HCT116 (cell line): ENCODE results near the gene WDR55. TPM values are rescaled to one million over a fixed set of nuclear protein-coding genes. Genes with fewer than 3 reads are reported as not detected.

Source experiments
- ATAC-seq: fragments of 200-7000 bp; cut with Tn5 transposase; 2 replicates; pipeline ENCODE4 v1.9.1; 2020; ENCODE audit warnings: mild to moderate bottlenecking, moderate library complexity
- BruUV-seq: library from RNA; stranded (reverse); fragments of 400-500 nt; replicated peaks from 2 replicates; lab custom pipeline; 2021; lab: Mats Ljungman, UMichigan
- CTCF ChIA-PET: fragments of 300-600 bp; sonication (Branson Sonifier 250); formaldehyde crosslinking; loops from one replicate; lab custom pipeline; 2021; ENCODE audit warnings: antibody characterized with exemption; lab: Charles Lee
- POLR2A ChIA-PET: fragments of 300-600, 350-600 bp; sonication (Branson Sonifier 250); formaldehyde crosslinking; loops from one replicate; lab custom pipeline; 2021; ENCODE audit warnings: antibody characterized with exemption; lab: Charles Lee
- RAD21 ChIA-PET, 2 experiments: fragments of 300-600 bp; sonication (Branson Sonifier 250); formaldehyde crosslinking; loops; one replicate each; lab custom pipeline; 2023; ENCODE audit warnings: low total read pairs in 2 of 2; ENCODE audit not compliant: uncharacterized antibody in 2 of 2, unreplicated experiment in 2 of 2, low non-redundant PET in 1 of 2; lab: Charles Lee
- DNase-seq: peaks from one replicate; pipeline ENCODE4 v3.0.0-alpha.2; 2010; ENCODE audit warnings: low read depth, low spot score
- H2AFZ ChIP-seq: fragments of 200-600 bp; shearing (Covaris generic), sonication (generic); 2 replicates; pipeline ENCODE4 v1.6.1; 2017; ENCODE audit warnings: low read depth, mixed run types, mixed read lengths, antibody characterized with exemption, low read length; ENCODE audit not compliant: poor library complexity, severe bottlenecking
- H3K27ac ChIP-seq: 2 replicates; pipeline ENCODE4 v1.5.1; 2012; ENCODE audit warnings: low read depth, low read length
- H3K27me3 ChIP-seq: fragments of 200-600 bp; sonication (generic); 2 replicates; pipeline ENCODE4 v1.6.1; 2016; ENCODE audit warnings: mixed run types, low read length, mixed read lengths; ENCODE audit not compliant: insufficient read depth
- H3K36me3 ChIP-seq, 2 experiments: fragments of 200-500 bp in 1 of 2; fragments of 200-600 bp in 1 of 2; sonication (Bioruptor generic) in 1 of 2; sonication (generic) in 1 of 2; 2 replicates each; pipeline versions ENCODE4 v1.5.1 to v1.6.1; 2014 to 2016; ENCODE audit warnings: low read length in 2 of 2, inconsistent platforms in 1 of 2, mixed read lengths in 1 of 2, mixed run types in 1 of 2; ENCODE audit not compliant: insufficient read depth in 2 of 2, control insufficient read depth in 1 of 2
- H3K4me1 ChIP-seq, 2 experiments: fragments of 200-600 bp in 1 of 2; sonication (generic) in 1 of 2; 2 replicates each; pipeline versions ENCODE4 v1.5.1 to v1.6.1; 2012 to 2017; ENCODE audit warnings: low read length in 2 of 2, inconsistent platforms in 1 of 2, mild to moderate bottlenecking in 1 of 2, mixed read lengths in 1 of 2, mixed run types in 1 of 2, moderate library complexity in 1 of 2; ENCODE audit not compliant: insufficient read depth in 2 of 2, control insufficient read depth in 1 of 2
- H3K4me2 ChIP-seq: fragments of 200-600 bp; sonication (generic); 2 replicates; pipeline ENCODE4 v1.6.1; 2017; ENCODE audit warnings: mixed run types, low read length, mixed read lengths
- H3K4me3 ChIP-seq, 2 experiments: fragments of 200-600 bp in 1 of 2; sonication (generic) in 1 of 2; replicated peaks in 1 of 2; 2 replicates each; pipeline ENCODE4 v1.5.1; 2011 to 2016; ENCODE audit warnings: low read length in 2 of 2, control low read depth in 1 of 2, low read depth in 1 of 2, mild to moderate bottlenecking in 1 of 2, mixed read lengths in 1 of 2, mixed run types in 1 of 2
- H3K79me2 ChIP-seq: fragments of 200-600 bp; sonication (generic); 2 replicates; pipeline ENCODE4 v1.6.1; 2017; ENCODE audit warnings: mild to moderate bottlenecking, mixed run types, low read length, moderate library complexity, mixed read lengths; ENCODE audit not compliant: insufficient read depth
- H3K9ac ChIP-seq: fragments of 200-600 bp; sonication (generic); 2 replicates; pipeline ENCODE4 v1.6.1; 2016; ENCODE audit warnings: low read length, mixed read lengths
- H3K9me2 ChIP-seq: fragments of 200-600 bp; sonication (generic), shearing (Covaris generic); 2 replicates; pipeline ENCODE4 v1.6.1; 2017; ENCODE audit warnings: mixed run types, mild to moderate bottlenecking, moderate library complexity; ENCODE audit not compliant: insufficient read depth
- H3K9me3 ChIP-seq, 2 experiments: fragments of 200-500 bp in 1 of 2; fragments of 200-600 bp in 1 of 2; sonication (Bioruptor generic) in 1 of 2; sonication (generic) in 1 of 2; 2 replicates each; pipeline ENCODE4 v1.6.1; 2014 to 2017; ENCODE audit warnings: low read length in 2 of 2, mixed read lengths in 2 of 2, inconsistent platforms in 1 of 2, low read depth in 1 of 2, mild to moderate bottlenecking in 1 of 2, mixed run types in 1 of 2, moderate library complexity in 1 of 2; ENCODE audit not compliant: control insufficient read depth in 1 of 2, insufficient read depth in 1 of 2
- H4K20me1 ChIP-seq: fragments of 200-600 bp; sonication (generic), shearing (Covaris generic); 2 replicates; pipeline ENCODE4 v1.6.1; 2017; ENCODE audit warnings: mixed run types, mild to moderate bottlenecking, moderate library complexity; ENCODE audit not compliant: insufficient read depth
- ATF3 ChIP-seq: IDR thresholded peaks from 2 replicates; pipeline ENCODE4 v1.6.1; 2012
- CBX3 ChIP-seq: IDR thresholded peaks from 2 replicates; pipeline ENCODE4 v1.6.1; 2012; ENCODE audit warnings: low read depth
- CEBPB ChIP-seq: IDR thresholded peaks from 2 replicates; pipeline ENCODE4 v1.6.1; 2012; ENCODE audit warnings: low read depth
- POLR2AphosphoS5 ChIP-seq: IDR thresholded peaks from 2 replicates; pipeline ENCODE4 v1.6.1; 2011; ENCODE audit warnings: mild to moderate bottlenecking, low read depth, low read length, moderate library complexity
- RAD21 ChIP-seq: IDR thresholded peaks from 2 replicates; pipeline ENCODE4 v1.6.1; 2012; ENCODE audit warnings: low read depth, mild to moderate bottlenecking
- YY1 ChIP-seq: IDR thresholded peaks from 2 replicates; pipeline ENCODE4 v1.6.1; 2011; ENCODE audit warnings: low read length, low read depth, moderate library complexity, mild to moderate bottlenecking; ENCODE audit not compliant: insufficient replicate concordance; ENCODE audit errors: extremely low read depth
- ZBTB33 ChIP-seq: IDR thresholded peaks from 2 replicates; pipeline ENCODE4 v1.6.1; 2011; ENCODE audit warnings: mild to moderate bottlenecking, low read length, moderate library complexity; ENCODE audit not compliant: insufficient replicate concordance; ENCODE audit errors: extremely low read depth
- intact Hi-C: fragments of 100-400 bp; cut with micrococcal nuclease; formaldehyde crosslinking; loops from 2 replicates; pipeline ENCODE4 v1.10.0; 2022
- total RNA-seq: library from RNA; stranded (reverse); gene quantifications from one replicate; pipeline ENCODE4 v1.2.1, GENCODE V29; 2021; ENCODE audit not compliant: unreplicated experiment

Gene WDR55
- total RNA-seq, 1 experiment from 2014 or later = 37.2 TPM

GRCh38 chr5:140673187-140673976 lies 8.7 kb downstream of the WDR55 start, which contains the start of gene DND1:
DND1 (minus strand) TSS chr5:140673576; CDS start chr5:140673542, 34 bp downstream.
- BruUV-seq = no TSS peak
- RAD21 ChIA-PET = no interaction called here
- no peak within 1 kb of the TSS for H3K27ac ChIP-seq
- H3K4me2 ChIP-seq = no peak within 1 kb of the TSS
- POLR2A ChIA-PET = interaction anchor here (0.7 kb wide), 1 partner anchor 253 kb away, joined by 4 read pairs; the partner anchor contains the start of gene PCDHAC1
- peaks cover 10% of the 10 kb centered on the region; the same call in 1 of the 2 replicates for H3K79me2 ChIP-seq
- peaks cover 40 to 41% of the 10 kb centered on the region in 2 experiments; a peak in 3 of 4 replicates for H3K36me3 ChIP-seq
- no peaks in the 10 kb centered on the region for H3K27me3 ChIP-seq
- no peak within 1 kb of the TSS for H3K4me3 ChIP-seq
- DNase-seq (no peak), ATAC-seq (peak; percentile 44)
- H3K9me2 ChIP-seq = no peaks in the 10 kb centered on the region
- no peak within 1 kb of the TSS for H3K9ac ChIP-seq
- H3K9me3 ChIP-seq = no peaks in the 10 kb centered on the region
- no peak for TF ChIP-seq CBX3
- TF ChIP-seq ZBTB33 = no peak
- TF ChIP-seq YY1 = no peak
- TF ChIP-seq RAD21 = no peak
- TF ChIP-seq CEBPB = no peak
- peak; percentile 46; the same call in 1 of the 2 replicates for TF ChIP-seq POLR2AphosphoS5
- TF ChIP-seq ATF3 = no peak
- intact Hi-C loops = no loop called here
- CTCF ChIA-PET = no interaction called here
- no peak within 1 kb of the TSS for H2AFZ ChIP-seq
- no peaks in the 10 kb centered on the region for H4K20me1 ChIP-seq
- H3K4me1 ChIP-seq = no peaks in the 10 kb centered on the region
